WERI-Rb-1 (cell line): ENCODE data around the gene GPR45.

Source experiments
- DNase-seq: peaks from one replicate; pipeline ENCODE4 v3.0.0-alpha.2; 2020
- H3K27ac ChIP-seq: fragments of 250-450 bp; sonication (Bioruptor Pico); 2 replicates; pipeline ENCODE4 v1.5.1; 2020; ENCODE audit warnings: mild to moderate bottlenecking, moderate library complexity
- H3K27me3 ChIP-seq: fragments of 250-450 bp; sonication (Bioruptor Pico); 2 replicates; pipeline ENCODE4 v1.5.1; 2021; ENCODE audit warnings: mild to moderate bottlenecking, low read depth, moderate library complexity; ENCODE audit not compliant: insufficient read depth, severe bottlenecking
- H3K36me3 ChIP-seq: fragments of 250-450 bp; sonication (Bioruptor Pico); 2 replicates; pipeline ENCODE4 v1.5.1; 2020; ENCODE audit warnings: mild to moderate bottlenecking, moderate library complexity
- H3K4me3 ChIP-seq: 2 replicates; pipeline ENCODE4 v1.5.1; 2011; ENCODE audit warnings: low read depth, mild to moderate bottlenecking, control low read depth, low read length
- H3K9me3 ChIP-seq: fragments of 250-450 bp; sonication (Bioruptor Pico); 2 replicates; pipeline ENCODE4 v1.5.1; 2021; ENCODE audit warnings: mild to moderate bottlenecking, moderate library complexity; ENCODE audit not compliant: severe bottlenecking
- CTCF ChIP-seq: IDR thresholded peaks from 2 replicates; pipeline ENCODE4 v1.5.1; 2011; ENCODE audit warnings: low read depth, mild to moderate bottlenecking, control low read depth, inconsistent platforms, low read length

Gene GPR45

GRCh38 chr2:105241443-105241842, at the start of gene GPR45:
Gene GPR45 (plus strand): TSS chr2:105241743. CDS start chr2:105241859, 116 bp downstream.
- H3K9me3 ChIP-seq, result no peaks in the 10 kb centered on the region
- H3K27ac ChIP-seq, result no peak within 1 kb of the TSS
- no peaks in the 10 kb centered on the region for H3K36me3 ChIP-seq
- no peak for DNase-seq
- no peak within 1 kb of the TSS for H3K4me3 ChIP-seq
- TF ChIP-seq CTCF, result no peak
- H3K27me3 ChIP-seq, result no peaks in the 10 kb centered on the region

- no peak for DNase-seq
- no peak for TF ChIP-seq CTCF
- no peak overlapping the region for H3K27ac ChIP-seq
- peaks cover 3% of the 10 kb centered on the region for H3K9me3 ChIP-seq
- peaks cover 29% of the 10 kb centered on the region for H3K27me3 ChIP-seq
- H3K4me3 ChIP-seq, result no peak overlapping the region
- H3K36me3 ChIP-seq, result no peaks in the 10 kb centered on the region
Measured at GRCh38 chr2:105194022-105194675, 47.4 kb upstream of the GPR45 start.

- Histone ChIP-seq H3K4me3 (no peak overlapping the region), H3K27ac (no peak overlapping the region), H3K36me3 (no peaks in the 10 kb centered on the region), H3K27me3 (peaks cover 17% of the 10 kb centered on the region), H3K9me3 (no peaks in the 10 kb centered on the region)
- no peak for TF ChIP-seq CTCF
- no peak for DNase-seq
Measured at GRCh38 chr2:105196651-105197050, 44.9 kb upstream of the GPR45 start.

GRCh38 chr2:105215586-105216192, 25.9 kb upstream of the GPR45 start:
- Histone ChIP-seq H3K4me3 (no peak overlapping the region), H3K9me3 (peaks cover 11% of the 10 kb centered on the region), H3K27me3 (peaks cover 22% of the 10 kb centered on the region), H3K36me3 (no peaks in the 10 kb centered on the region), H3K27ac (no peak overlapping the region)
- no peak for TF ChIP-seq CTCF
- no peak for DNase-seq

GRCh38 chr2:105220604-105221003, 20.9 kb upstream of the GPR45 start:
- H3K4me3 ChIP-seq, result no peak overlapping the region
- TF ChIP-seq CTCF, result no peak
- H3K36me3 ChIP-seq, result no peaks in the 10 kb centered on the region
- H3K27ac ChIP-seq, result no peak overlapping the region
- peaks cover 47% of the 10 kb centered on the region for H3K27me3 ChIP-seq
- H3K9me3 ChIP-seq, result no peaks in the 10 kb centered on the region
- no peak for DNase-seq
